GM23248 (cell line): ENCODE results near the gene NDUFAF5. TPM values are rescaled to one million over a fixed set of nuclear protein-coding genes. Genes with fewer than 3 reads are reported as not detected.

Source experiments
- DNase-seq: peaks from one replicate; pipeline ENCODE4 v3.0.0-alpha.2; 2015
- H2AFZ ChIP-seq: fragments of 200-600 bp; sonication (generic); 2 replicates; pipeline ENCODE4 v1.6.1; 2016; ENCODE audit warnings: antibody characterized with exemption
- H3F3A ChIP-seq: fragments of 200-600 bp; sonication (generic); 2 replicates; pipeline ENCODE4 v1.6.1; 2016; ENCODE audit warnings: mild to moderate bottlenecking, antibody characterized with exemption, mixed run types; ENCODE audit not compliant: insufficient read depth
- H3K27ac ChIP-seq: fragments of 200-600 bp; sonication (generic); 2 replicates; pipeline ENCODE4 v1.5.1; 2016; ENCODE audit warnings: mild to moderate bottlenecking
- H3K27me3 ChIP-seq: fragments of 200-600 bp; sonication (generic); replicated peaks from 2 replicates; pipeline ENCODE4 v1.6.1; 2016; ENCODE audit warnings: mild to moderate bottlenecking; ENCODE audit not compliant: insufficient read depth
- H3K36me3 ChIP-seq: fragments of 200-600 bp; sonication (generic); 2 replicates; pipeline ENCODE4 v1.6.1; 2016; ENCODE audit warnings: low read depth, mild to moderate bottlenecking
- H3K4me1 ChIP-seq: fragments of 200-600 bp; sonication (generic); 2 replicates; pipeline ENCODE4 v1.6.1; 2016; ENCODE audit warnings: mild to moderate bottlenecking; ENCODE audit not compliant: insufficient read depth
- H3K4me2 ChIP-seq: fragments of 200-600 bp; sonication (generic); one replicate; pipeline ENCODE4 v1.6.1; 2016; ENCODE audit warnings: mild to moderate bottlenecking; ENCODE audit not compliant: unreplicated experiment
- H3K4me3 ChIP-seq: fragments of 200-600 bp; sonication (generic); 2 replicates; pipeline ENCODE4 v1.5.1; 2016; ENCODE audit warnings: mild to moderate bottlenecking
- H3K79me2 ChIP-seq: fragments of 200-600 bp; sonication (generic); 2 replicates; pipeline ENCODE4 v1.6.1; 2016; ENCODE audit warnings: mild to moderate bottlenecking; ENCODE audit not compliant: insufficient read depth
- H3K9ac ChIP-seq: fragments of 200-600 bp; sonication (generic); 2 replicates; pipeline ENCODE4 v1.6.1; 2016; ENCODE audit warnings: mild to moderate bottlenecking
- H3K9me2 ChIP-seq: fragments of 200-600 bp; sonication (generic); 2 replicates; pipeline ENCODE4 v1.6.1; 2016; ENCODE audit warnings: mixed run types, mild to moderate bottlenecking, moderate library complexity; ENCODE audit not compliant: insufficient read depth
- H3K9me3 ChIP-seq: fragments of 200-600 bp; sonication (generic); one replicate; pipeline ENCODE4 v1.6.1; 2017; ENCODE audit warnings: low read depth
- H4K20me1 ChIP-seq: fragments of 200-600 bp; sonication (generic); 2 replicates; pipeline ENCODE4 v1.6.0; 2016; ENCODE audit not compliant: insufficient read depth
- EZH2 ChIP-seq: fragments of 200-600 bp; sonication (generic); IDR thresholded peaks from 2 replicates; pipeline ENCODE4 v1.6.1; 2018; ENCODE audit warnings: antibody characterized with exemption, mild to moderate bottlenecking; ENCODE audit not compliant: insufficient read depth, poor library complexity, severe bottlenecking
- EZH2phosphoT487 ChIP-seq: fragments of 200-600 bp; sonication (generic); IDR thresholded peaks from 2 replicates; pipeline ENCODE4 v1.6.1; 2018; ENCODE audit warnings: antibody characterized with exemption, moderate library complexity, mild to moderate bottlenecking, low read depth; ENCODE audit not compliant: insufficient read depth
- WGBS, 2 experiments: methylation state at CpG; one replicate each; pipeline ENCODE4 v1.1.6; 2015 to 2017; ENCODE audit warnings: low lambda C conversion rate in 2 of 2, low coverage in 1 of 2; ENCODE audit errors: missing lambda C conversion rate in 2 of 2; 5-methylcytosine and 5-hydroxymethylcytosine counted together
- in situ Hi-C: fragments of 300-500 bp; cut with MboI; formaldehyde crosslinking; loops from 2 replicates; pipeline ENCODE4 v1.15.0; 2020
- polyA plus RNA-seq: library from polyadenylated mRNA; unstranded; fragments of >200 nt; fragmentation: Nextera tagmentation; extraction: Ambion mirVana; gene quantifications from 2 replicates; pipeline ENCODE4 v1.2.1, GENCODE V29; 2016
- total RNA-seq: library from RNA; depleted of rRNA; stranded (reverse); fragments of >200 nt; shearing (Covaris generic); gene quantifications from 2 replicates; pipeline ENCODE4 v1.2.3, GENCODE V29; 2014

Gene NDUFAF5
- total and polyA plus RNA-seq, 2 experiments from 2014 or later = 5.3 to 16.2 TPM

DNA sequence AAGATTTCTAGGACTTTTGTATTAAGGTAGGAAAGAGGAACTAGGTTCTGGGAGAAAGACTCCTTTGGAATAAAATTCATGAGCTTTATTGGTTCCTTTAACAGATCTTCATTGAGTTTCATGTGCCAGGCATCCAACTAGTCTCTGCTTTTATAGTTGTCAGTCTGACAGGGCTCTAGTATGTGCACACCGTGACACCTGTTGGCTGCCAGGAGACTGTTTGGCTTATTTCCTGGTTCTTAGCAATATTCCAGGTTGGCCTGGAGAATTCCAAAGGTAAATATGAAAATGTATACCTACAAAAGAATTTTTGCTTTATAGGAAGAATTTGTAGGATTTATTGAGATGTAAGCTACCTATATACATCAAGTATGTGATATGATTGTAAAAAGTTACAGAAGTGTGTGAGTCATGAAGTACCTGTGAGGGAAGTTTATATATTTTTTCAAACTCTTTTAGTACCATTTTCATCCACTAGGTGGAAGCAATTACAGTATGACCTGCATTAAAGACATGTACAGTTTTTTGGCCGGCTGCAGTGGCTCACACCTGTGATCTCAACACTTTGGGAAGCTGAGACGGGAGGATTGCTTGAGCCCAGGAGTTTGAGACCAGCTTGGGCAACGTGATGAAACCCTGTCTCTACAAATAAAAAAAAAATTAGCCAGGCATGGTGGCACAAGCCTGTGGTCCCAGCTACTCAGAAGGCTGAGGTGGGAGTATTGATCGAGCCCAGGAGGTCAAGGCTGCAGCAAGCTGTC is 35.2 kb downstream of the NDUFAF5 start:
- Histone ChIP-seq H3K27me3 (no peaks in the 10 kb centered on the region), H3K9me2 (no peaks in the 10 kb centered on the region), H3K27ac (no peak overlapping the region), H3F3A (peaks cover 14% of the 10 kb centered on the region), H4K20me1 (no peaks in the 10 kb centered on the region), H3K4me3 (no peak overlapping the region), H3K9ac (no peak overlapping the region), H3K4me2 (no peak overlapping the region), H3K9me3 (no peaks in the 10 kb centered on the region), H3K79me2 (no peaks in the 10 kb centered on the region), H2AFZ (no peak overlapping the region), H3K36me3 (peaks cover 12% of the 10 kb centered on the region; the same call in 1 of the 2 replicates), H3K4me1 (peaks cover 13% of the 10 kb centered on the region)
- WGBS, 2 experiments = 14 to 20% methylated on average over 5 of the region's 5 CpGs
- TF ChIP-seq EZH2phosphoT487 (no peak), EZH2 (no peak)
- in situ Hi-C loops = loop anchor here (10.0 kb wide), 1 partner anchor 235 kb away; no protein-coding TSS in a partner anchor
- DNase-seq = peak; percentile 70

- H3K4me1 ChIP-seq = peaks cover 13% of the 10 kb centered on the region
- H3K9me3 ChIP-seq = no peaks in the 10 kb centered on the region
- H3K36me3 ChIP-seq = peaks cover 6% of the 10 kb centered on the region; the same call in 1 of the 2 replicates
- in situ Hi-C loops = loop anchor here (10.0 kb wide), 1 partner anchor 233 kb away; no protein-coding TSS in a partner anchor
- TF ChIP-seq EZH2phosphoT487 = no peak
- TF ChIP-seq EZH2 = no peak
- peaks cover 14% of the 10 kb centered on the region for H3F3A ChIP-seq
- no peaks in the 10 kb centered on the region for H3K9me2 ChIP-seq
- peak; percentile 90 for DNase-seq
- H4K20me1 ChIP-seq = no peaks in the 10 kb centered on the region
- H3K27ac ChIP-seq = peak overlapping the region; percentile 42
- H3K4me2 ChIP-seq = peak overlapping the region; percentile 35
- H2AFZ ChIP-seq = peak overlapping the region; percentile 1; the same call in 1 of the 2 replicates
- WGBS, 2 experiments = 17 to 22% methylated on average over 7 of the region's 7 CpGs
- no peak overlapping the region for H3K4me3 ChIP-seq
- no peaks in the 10 kb centered on the region for H3K79me2 ChIP-seq
- H3K27me3 ChIP-seq = no peaks in the 10 kb centered on the region
- no peak overlapping the region for H3K9ac ChIP-seq
Observed at GRCh38 chr20:13821876-13822275, 37.0 kb downstream of the NDUFAF5 start.

- no peaks in the 10 kb centered on the region for H3K79me2 ChIP-seq
- no peaks in the 10 kb centered on the region for H3K27me3 ChIP-seq
- H3K27ac ChIP-seq = peak overlapping the region; percentile 42
- H3K9me2 ChIP-seq = no peaks in the 10 kb centered on the region
- peak overlapping the region; percentile 35 for H3K4me2 ChIP-seq
- TF ChIP-seq EZH2 (no peak), EZH2phosphoT487 (no peak)
- in situ Hi-C loops = loop anchor here (10.0 kb wide), 1 partner anchor 232 kb away; no protein-coding TSS in a partner anchor
- H3K9ac ChIP-seq = no peak overlapping the region
- no peak overlapping the region for H3K4me3 ChIP-seq
- peaks cover 1% of the 10 kb centered on the region; the same call in 1 of the 2 replicates for H3K36me3 ChIP-seq
- DNase-seq = peak; percentile 22
- no peaks in the 10 kb centered on the region for H4K20me1 ChIP-seq
- peaks cover 14% of the 10 kb centered on the region for H3F3A ChIP-seq
- peak overlapping the region; percentile 1; the same call in 1 of the 2 replicates for H2AFZ ChIP-seq
- WGBS, 2 experiments = 97 to 98% methylated on average over 2 of the region's 2 CpGs
- H3K9me3 ChIP-seq = no peaks in the 10 kb centered on the region
- peaks cover 13% of the 10 kb centered on the region for H3K4me1 ChIP-seq
Observed at GRCh38 chr20:13822459-13822858, 37.6 kb downstream of the NDUFAF5 start.

- no peaks in the 10 kb centered on the region for H3K9me2 ChIP-seq
- in situ Hi-C loops = loop anchor here (10.0 kb wide), 1 partner anchor 230 kb away; no protein-coding TSS in a partner anchor
- H3K4me1 ChIP-seq = peaks cover 13% of the 10 kb centered on the region
- TF ChIP-seq EZH2 (no peak), EZH2phosphoT487 (no peak)
- H3K36me3 ChIP-seq = no peaks in the 10 kb centered on the region
- H3K4me2 ChIP-seq = no peak overlapping the region
- H3F3A ChIP-seq = peaks cover 14% of the 10 kb centered on the region
- WGBS, 2 experiments = 95 to 100% methylated on average over 3 of the region's 3 CpGs
- H2AFZ ChIP-seq = no peak overlapping the region
- no peak overlapping the region for H3K27ac ChIP-seq
- no peak for DNase-seq
- H3K27me3 ChIP-seq = no peaks in the 10 kb centered on the region
- H3K9me3 ChIP-seq = no peaks in the 10 kb centered on the region
- H3K9ac ChIP-seq = no peak overlapping the region
- no peaks in the 10 kb centered on the region for H4K20me1 ChIP-seq
- no peaks in the 10 kb centered on the region for H3K79me2 ChIP-seq
- H3K4me3 ChIP-seq = no peak overlapping the region
Observed at GRCh38 chr20:13824459-13824858, 39.6 kb downstream of the NDUFAF5 start.
